HEK293 (cell line): ENCODE data around the gene FTO.

Experiments
- CTCF ChIA-PET: fragments of 350-600 bp; formaldehyde crosslinking; extraction: SDS; loops from one replicate; lab custom pipeline; 2021; ENCODE audit warnings: antibody characterized with exemption; lab: Yijun Ruan, JAX
- POLR2A ChIA-PET: fragments of 300-600 bp; formaldehyde crosslinking; extraction: SDS; loops from one replicate; lab custom pipeline; 2020; ENCODE audit warnings: antibody characterized with exemption, inconsistent platforms; lab: Yijun Ruan, JAX
- H3K27ac ChIP-seq: fragments of 200-500 bp; sonication (Bioruptor generic); 2 replicates; pipeline ENCODE4 v1.5.1; 2014; ENCODE audit warnings: low read depth, low read length, control low read depth, inconsistent platforms; ENCODE audit errors: extremely low read depth
- H3K36me3 ChIP-seq, 2 experiments: fragments of 200-500 bp in 1 of 2; sonication (Bioruptor generic) in 1 of 2; 1 replicate in 1 of 2; 2 replicates in 1 of 2; pipeline ENCODE4 v1.5.1; 2014 to 2017; ENCODE audit warnings: inconsistent platforms in 2 of 2, low read length in 2 of 2; ENCODE audit not compliant: control insufficient read depth in 2 of 2, insufficient read depth in 1 of 2
- H3K4me1 ChIP-seq: fragments of 200-500 bp; sonication (Bioruptor generic); 2 replicates; pipeline ENCODE4 v1.5.1; 2014; ENCODE audit warnings: mild to moderate bottlenecking, low read length, inconsistent platforms; ENCODE audit not compliant: control insufficient read depth, insufficient read depth
- H3K4me3 ChIP-seq: 2 replicates; pipeline ENCODE4 v1.5.1; 2011; ENCODE audit warnings: low read depth, mild to moderate bottlenecking, control low read depth, low read length, moderate library complexity
- H3K9me3 ChIP-seq: fragments of 200-500 bp; sonication (Bioruptor generic); 2 replicates; pipeline ENCODE4 v1.5.1; 2014; ENCODE audit warnings: low read depth, low read length, inconsistent platforms; ENCODE audit not compliant: control insufficient read depth, insufficient read depth
- EGR2 ChIP-seq: fragments of 450-650 bp; formaldehyde crosslinking; IDR thresholded peaks from 2 replicates; pipeline ENCODE4 v1.5.1; 2016; ENCODE audit warnings: low read depth, missing biosample characterization, missing genetic modification characterization
- SP3 ChIP-seq: fragments of 450-650 bp; formaldehyde crosslinking; IDR thresholded peaks from 2 replicates; pipeline ENCODE4 v1.5.1; 2016; ENCODE audit warnings: missing biosample characterization, missing genetic modification characterization
- SP7 ChIP-seq: fragments of 450-650 bp; formaldehyde crosslinking; IDR thresholded peaks from 2 replicates; pipeline ENCODE4 v1.5.1; 2016; ENCODE audit warnings: missing biosample characterization, missing genetic modification characterization
- ZBTB7A ChIP-seq: fragments of 450-650 bp; formaldehyde crosslinking; IDR thresholded peaks from 2 replicates; pipeline ENCODE4 v1.5.1; 2016; ENCODE audit warnings: low read depth, missing biosample characterization, missing genetic modification characterization
- ZNF138 ChIP-seq: fragments of 450-650 bp; formaldehyde crosslinking; IDR thresholded peaks from 2 replicates; pipeline ENCODE4 v1.5.1; 2016; ENCODE audit warnings: missing biosample characterization, missing genetic modification characterization, borderline replicate concordance
- ZNF239 ChIP-seq: fragments of 450-650 bp; formaldehyde crosslinking; IDR thresholded peaks from 2 replicates; pipeline ENCODE4 v1.5.1; 2016; ENCODE audit warnings: missing biosample characterization, missing genetic modification characterization
- ZNF600 ChIP-seq: fragments of 450-650 bp; formaldehyde crosslinking; IDR thresholded peaks from 2 replicates; pipeline ENCODE4 v1.5.1; 2016; ENCODE audit warnings: missing biosample characterization, missing genetic modification characterization
- ZNF660 ChIP-seq: fragments of 450-650 bp; IDR thresholded peaks from 2 replicates; pipeline ENCODE4 v1.5.1; 2018; ENCODE audit warnings: missing biosample characterization, mild to moderate bottlenecking, missing genetic modification characterization
- ZNF677 ChIP-seq: fragments of 450-650 bp; IDR thresholded peaks from 2 replicates; pipeline ENCODE4 v1.5.0; 2018; ENCODE audit warnings: missing biosample characterization, mild to moderate bottlenecking, missing genetic modification characterization, moderate library complexity
- ZNF701 ChIP-seq: fragments of 450-650 bp; formaldehyde crosslinking; IDR thresholded peaks from 2 replicates; pipeline ENCODE4 v1.5.1; 2016; ENCODE audit warnings: missing biosample characterization, missing genetic modification characterization
- ZNF791 ChIP-seq: fragments of 450-650 bp; formaldehyde crosslinking; IDR thresholded peaks from 2 replicates; pipeline ENCODE4 v1.5.1; 2016; ENCODE audit warnings: missing biosample characterization, missing genetic modification characterization
- TF ChIP-seq, protein P1 (sequence below): fragments of 450-650 bp; formaldehyde crosslinking; IDR thresholded peaks from 2 replicates; pipeline ENCODE4 v1.5.1; 2016; ENCODE audit warnings: missing biosample characterization, missing genetic modification characterization
- TF ChIP-seq, protein P2 (sequence below): fragments of 450-650 bp; formaldehyde crosslinking; IDR thresholded peaks from 2 replicates; pipeline ENCODE4 v1.5.1; 2017; ENCODE audit warnings: missing biosample characterization, missing genetic modification characterization
- TF ChIP-seq, protein P3 (sequence below): fragments of 450-650 bp; formaldehyde crosslinking; IDR thresholded peaks from 2 replicates; pipeline ENCODE4 v1.5.1; 2017; ENCODE audit warnings: missing biosample characterization, missing genetic modification characterization
- TF ChIP-seq, protein P4 (sequence below): fragments of 450-650 bp; formaldehyde crosslinking; optimal IDR thresholded peaks from 2 replicates; pipeline ENCODE3; 2016; ENCODE audit warnings: missing biosample characterization, mild to moderate bottlenecking, missing genetic modification characterization
- TF ChIP-seq, protein P5 (sequence below): fragments of 450-650 bp; formaldehyde crosslinking; IDR thresholded peaks from 2 replicates; pipeline ENCODE4 v1.5.1; 2016; ENCODE audit warnings: missing biosample characterization, missing genetic modification characterization

FTO gene

DNA sequence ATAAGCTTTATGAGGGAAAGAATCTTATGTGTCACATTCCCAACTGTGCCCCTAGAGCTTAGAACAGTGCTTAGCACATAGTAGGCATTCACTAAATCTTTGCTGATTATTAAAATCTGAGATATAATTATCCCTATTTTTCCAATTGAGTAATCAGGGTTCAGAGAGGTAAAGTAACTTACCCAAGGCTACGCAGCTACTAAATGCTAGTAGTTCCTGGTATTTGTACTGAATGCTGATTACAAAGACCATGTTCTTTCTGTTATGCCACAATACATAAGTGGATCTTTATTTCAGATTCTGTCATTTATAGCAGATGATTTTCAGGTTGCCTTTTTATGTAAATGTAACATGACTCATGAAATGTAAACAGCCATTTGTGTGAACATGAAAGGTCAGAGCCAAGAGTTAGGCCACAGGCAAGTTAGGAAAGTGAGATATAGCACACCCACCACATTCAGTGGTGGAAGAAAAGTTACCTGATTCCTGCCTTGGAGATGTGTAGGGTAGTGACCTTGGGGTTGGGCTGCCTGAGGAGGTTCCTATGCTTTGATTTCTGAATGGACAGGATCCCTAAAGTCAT, 77.2 kb downstream of the FTO start (continued):
- TF ChIP-seq, protein P1, sequence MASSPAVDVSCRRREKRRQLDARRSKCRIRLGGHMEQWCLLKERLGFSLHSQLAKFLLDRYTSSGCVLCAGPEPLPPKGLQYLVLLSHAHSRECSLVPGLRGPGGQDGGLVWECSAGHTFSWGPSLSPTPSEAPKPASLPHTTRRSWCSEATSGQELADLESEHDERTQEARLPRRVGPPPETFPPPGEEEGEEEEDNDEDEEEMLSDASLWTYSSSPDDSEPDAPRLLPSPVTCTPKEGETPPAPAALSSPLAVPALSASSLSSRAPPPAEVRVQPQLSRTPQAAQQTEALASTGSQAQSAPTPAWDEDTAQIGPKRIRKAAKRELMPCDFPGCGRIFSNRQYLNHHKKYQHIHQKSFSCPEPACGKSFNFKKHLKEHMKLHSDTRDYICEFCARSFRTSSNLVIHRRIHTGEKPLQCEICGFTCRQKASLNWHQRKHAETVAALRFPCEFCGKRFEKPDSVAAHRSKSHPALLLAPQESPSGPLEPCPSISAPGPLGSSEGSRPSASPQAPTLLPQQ, result peak; percentile 24; the same call in 1 of the 2 replicates
- TF ChIP-seq ZNF701 (tag by site-specific recombination) (no peak), ZNF660 (tag by site-specific recombination) (no peak), ZNF138 (tag by site-specific recombination) (no peak), ZNF791 (no peak), EGR2 (tag by site-specific recombination) (no peak), SP7 (tag by site-specific recombination) (peak; percentile 25; the same call in 1 of the 2 replicates), SP3 (tag by site-specific recombination) (no peak), ZNF600 (tag by site-specific recombination) (0 out of 2 replicates have a peak, but pooled peaks have one; percentile 31)
- TF ChIP-seq, protein P2, sequence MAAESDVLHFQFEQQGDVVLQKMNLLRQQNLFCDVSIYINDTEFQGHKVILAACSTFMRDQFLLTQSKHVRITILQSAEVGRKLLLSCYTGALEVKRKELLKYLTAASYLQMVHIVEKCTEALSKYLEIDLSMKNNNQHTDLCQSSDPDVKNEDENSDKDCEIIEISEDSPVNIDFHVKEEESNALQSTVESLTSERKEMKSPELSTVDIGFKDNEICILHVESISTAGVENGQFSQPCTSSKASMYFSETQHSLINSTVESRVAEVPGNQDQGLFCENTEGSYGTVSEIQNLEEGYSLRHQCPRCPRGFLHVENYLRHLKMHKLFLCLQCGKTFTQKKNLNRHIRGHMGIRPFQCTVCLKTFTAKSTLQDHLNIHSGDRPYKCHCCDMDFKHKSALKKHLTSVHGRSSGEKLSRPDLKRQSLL (tag by site-specific recombination), result no peak
- TF ChIP-seq, protein P3, sequence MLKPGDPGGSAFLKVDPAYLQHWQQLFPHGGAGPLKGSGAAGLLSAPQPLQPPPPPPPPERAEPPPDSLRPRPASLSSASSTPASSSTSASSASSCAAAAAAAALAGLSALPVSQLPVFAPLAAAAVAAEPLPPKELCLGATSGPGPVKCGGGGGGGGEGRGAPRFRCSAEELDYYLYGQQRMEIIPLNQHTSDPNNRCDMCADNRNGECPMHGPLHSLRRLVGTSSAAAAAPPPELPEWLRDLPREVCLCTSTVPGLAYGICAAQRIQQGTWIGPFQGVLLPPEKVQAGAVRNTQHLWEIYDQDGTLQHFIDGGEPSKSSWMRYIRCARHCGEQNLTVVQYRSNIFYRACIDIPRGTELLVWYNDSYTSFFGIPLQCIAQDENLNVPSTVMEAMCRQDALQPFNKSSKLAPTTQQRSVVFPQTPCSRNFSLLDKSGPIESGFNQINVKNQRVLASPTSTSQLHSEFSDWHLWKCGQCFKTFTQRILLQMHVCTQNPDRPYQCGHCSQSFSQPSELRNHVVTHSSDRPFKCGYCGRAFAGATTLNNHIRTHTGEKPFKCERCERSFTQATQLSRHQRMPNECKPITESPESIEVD (tag by site-specific recombination), result peak; percentile 74
- TF ChIP-seq, protein P4, sequence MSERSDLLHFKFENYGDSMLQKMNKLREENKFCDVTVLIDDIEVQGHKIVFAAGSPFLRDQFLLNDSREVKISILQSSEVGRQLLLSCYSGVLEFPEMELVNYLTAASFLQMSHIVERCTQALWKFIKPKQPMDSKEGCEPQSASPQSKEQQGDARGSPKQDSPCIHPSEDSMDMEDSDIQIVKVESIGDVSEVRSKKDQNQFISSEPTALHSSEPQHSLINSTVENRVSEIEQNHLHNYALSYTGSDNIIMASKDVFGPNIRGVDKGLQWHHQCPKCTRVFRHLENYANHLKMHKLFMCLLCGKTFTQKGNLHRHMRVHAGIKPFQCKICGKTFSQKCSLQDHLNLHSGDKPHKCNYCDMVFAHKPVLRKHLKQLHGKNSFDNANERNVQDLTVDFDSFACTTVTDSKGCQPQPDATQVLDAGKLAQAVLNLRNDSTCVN (tag by site-specific recombination), result no peak
- TF ChIP-seq, protein P5, sequence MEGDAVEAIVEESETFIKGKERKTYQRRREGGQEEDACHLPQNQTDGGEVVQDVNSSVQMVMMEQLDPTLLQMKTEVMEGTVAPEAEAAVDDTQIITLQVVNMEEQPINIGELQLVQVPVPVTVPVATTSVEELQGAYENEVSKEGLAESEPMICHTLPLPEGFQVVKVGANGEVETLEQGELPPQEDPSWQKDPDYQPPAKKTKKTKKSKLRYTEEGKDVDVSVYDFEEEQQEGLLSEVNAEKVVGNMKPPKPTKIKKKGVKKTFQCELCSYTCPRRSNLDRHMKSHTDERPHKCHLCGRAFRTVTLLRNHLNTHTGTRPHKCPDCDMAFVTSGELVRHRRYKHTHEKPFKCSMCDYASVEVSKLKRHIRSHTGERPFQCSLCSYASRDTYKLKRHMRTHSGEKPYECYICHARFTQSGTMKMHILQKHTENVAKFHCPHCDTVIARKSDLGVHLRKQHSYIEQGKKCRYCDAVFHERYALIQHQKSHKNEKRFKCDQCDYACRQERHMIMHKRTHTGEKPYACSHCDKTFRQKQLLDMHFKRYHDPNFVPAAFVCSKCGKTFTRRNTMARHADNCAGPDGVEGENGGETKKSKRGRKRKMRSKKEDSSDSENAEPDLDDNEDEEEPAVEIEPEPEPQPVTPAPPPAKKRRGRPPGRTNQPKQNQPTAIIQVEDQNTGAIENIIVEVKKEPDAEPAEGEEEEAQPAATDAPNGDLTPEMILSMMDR (tag by site-specific recombination), result no peak

DNA sequence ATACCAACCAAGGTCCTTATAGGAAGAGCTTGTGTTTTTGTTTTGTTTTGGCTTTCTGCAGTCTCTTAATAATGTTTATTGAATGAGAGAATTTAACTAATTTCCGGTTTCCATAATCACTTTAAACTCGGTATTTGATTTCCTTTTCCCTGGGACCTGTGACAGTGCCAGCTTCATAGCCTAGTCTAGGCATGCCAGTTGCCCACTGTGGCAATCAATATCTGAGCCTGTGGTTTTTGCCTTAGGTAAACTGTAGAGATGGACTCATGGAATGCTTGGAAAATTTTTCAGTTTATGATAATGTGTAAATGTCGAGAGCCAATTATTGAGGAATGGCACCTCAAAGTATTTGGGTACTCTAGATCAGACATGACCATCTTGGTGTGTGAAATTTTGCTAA, 78.2 kb downstream of the FTO start:
- CTCF ChIA-PET, result no interaction called here

DNA sequence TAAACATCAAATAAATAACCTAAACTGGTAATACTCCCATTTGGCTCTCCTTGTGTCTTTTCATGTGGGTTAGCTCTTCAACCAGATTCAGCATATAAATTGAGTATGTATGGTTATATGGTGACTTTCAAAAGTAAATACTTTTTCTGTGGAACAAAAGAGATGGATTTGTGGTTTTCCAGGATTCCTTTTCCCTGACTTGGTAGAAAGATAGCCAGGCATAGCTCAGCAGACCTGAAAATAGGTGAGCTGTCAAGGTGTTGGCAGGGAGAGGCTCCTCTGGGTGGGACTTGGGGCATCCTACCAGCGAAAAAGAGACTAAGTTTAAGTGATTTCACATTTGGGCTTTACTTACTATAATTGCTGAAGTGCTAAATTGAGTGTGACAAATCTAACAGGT, 80.3 kb downstream of the FTO start:
- Histone ChIP-seq H3K36me3 (no peaks in the 10 kb centered on the region), H3K4me3 (no peak overlapping the region)
- POLR2A ChIA-PET, result no interaction called here
- TF ChIP-seq ZNF138 (tag by site-specific recombination) (no peak), ZBTB7A (tag by site-specific recombination) (no peak), ZNF677 (tag by site-specific recombination) (no peak)
- TF ChIP-seq, all 188 proteins: peak for 0
- CTCF ChIA-PET, result no interaction called here
- no peak overlapping the region for H3K27ac ChIP-seq
- no peaks in the 10 kb centered on the region for H3K9me3 ChIP-seq
- peaks cover 26% of the 10 kb centered on the region for H3K4me1 ChIP-seq

More for the DNA sequence above, 78.2 kb downstream of the FTO start:
- POLR2A ChIA-PET, result no interaction called here
- no peaks in the 10 kb centered on the region for H3K36me3 ChIP-seq
- TF ChIP-seq ZNF239 (tag by site-specific recombination), result no peak
- peaks cover 27% of the 10 kb centered on the region for H3K4me1 ChIP-seq
- H3K9me3 ChIP-seq, result no peaks in the 10 kb centered on the region
- no peak overlapping the region for H3K27ac ChIP-seq
- no peak overlapping the region for H3K4me3 ChIP-seq
